Measurements from ENCODE around the gene TGFA. TPM values are rescaled to one million over a fixed set of nuclear protein-coding genes. Genes with fewer than 3 reads are reported as not detected.

TGFA gene
- total RNA-seq, 6 donors from 2014 or later = 4.2 to 19.6 (median 10.7) TPM

GRCh38 chr2:70528929-70529328 lies 24.7 kb downstream of the TGFA start:
- ATAC-seq (ENCODE audit: low FRiP score in 2 of 2) = no peak
- WGBS, 2 donors = 70 to 73% methylated on average over 3 of the region's 3 CpGs
- H3K4me1 ChIP-seq = peaks cover 10 to 27% (median 18%) of the 10 kb centered on the region in 4 donors

GRCh38 chr2:70528276-70528675 lies 25.4 kb downstream of the TGFA start:
- DNase-seq (peak in 1 of 2 donors; percentile 13), ATAC-seq (ENCODE audit: low FRiP score in 2 of 2) (no peak)
- Histone ChIP-seq H3K4me1 (peaks cover 10 to 33% (median 25%) of the 10 kb centered on the region in 4 donors), H3K27ac (no peak overlapping the region), H3K27me3 (no peaks in the 10 kb centered on the region), H3K4me3 (no peak overlapping the region), H3K9me3 (no peaks in the 10 kb centered on the region), H3K36me3 (no peaks in the 10 kb centered on the region)
- TF ChIP-seq, protein P1, sequence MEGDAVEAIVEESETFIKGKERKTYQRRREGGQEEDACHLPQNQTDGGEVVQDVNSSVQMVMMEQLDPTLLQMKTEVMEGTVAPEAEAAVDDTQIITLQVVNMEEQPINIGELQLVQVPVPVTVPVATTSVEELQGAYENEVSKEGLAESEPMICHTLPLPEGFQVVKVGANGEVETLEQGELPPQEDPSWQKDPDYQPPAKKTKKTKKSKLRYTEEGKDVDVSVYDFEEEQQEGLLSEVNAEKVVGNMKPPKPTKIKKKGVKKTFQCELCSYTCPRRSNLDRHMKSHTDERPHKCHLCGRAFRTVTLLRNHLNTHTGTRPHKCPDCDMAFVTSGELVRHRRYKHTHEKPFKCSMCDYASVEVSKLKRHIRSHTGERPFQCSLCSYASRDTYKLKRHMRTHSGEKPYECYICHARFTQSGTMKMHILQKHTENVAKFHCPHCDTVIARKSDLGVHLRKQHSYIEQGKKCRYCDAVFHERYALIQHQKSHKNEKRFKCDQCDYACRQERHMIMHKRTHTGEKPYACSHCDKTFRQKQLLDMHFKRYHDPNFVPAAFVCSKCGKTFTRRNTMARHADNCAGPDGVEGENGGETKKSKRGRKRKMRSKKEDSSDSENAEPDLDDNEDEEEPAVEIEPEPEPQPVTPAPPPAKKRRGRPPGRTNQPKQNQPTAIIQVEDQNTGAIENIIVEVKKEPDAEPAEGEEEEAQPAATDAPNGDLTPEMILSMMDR (IDR thresholded peaks at IDR 0.05) = no peak
- TF ChIP-seq EP300 (IDR thresholded peaks at IDR 0.05) (no peak), POLR2AphosphoS5 (IDR thresholded peaks at IDR 0.05) (no peak), POLR2A (IDR thresholded peaks at IDR 0.05) (no peak)
- 86 to 89% methylated on average over 7 of the region's 7 CpGs for WGBS, 2 donors

More at GRCh38 chr2:70528929-70529328, 24.7 kb downstream of the TGFA start:
- Histone ChIP-seq H3K36me3 (no peaks in the 10 kb centered on the region), H3K27ac (no peak overlapping the region), H3K9me3 (no peaks in the 10 kb centered on the region), H3K4me3 (no peak overlapping the region), H3K27me3 (no peaks in the 10 kb centered on the region)
- DNase-seq = no peak
- no peak for TF ChIP-seq EP300 (IDR thresholded peaks at IDR 0.05)
- TF ChIP-seq POLR2AphosphoS5 (IDR thresholded peaks at IDR 0.05) = no peak
- TF ChIP-seq, protein P1 (IDR thresholded peaks at IDR 0.05) = no peak
- no peak for TF ChIP-seq POLR2A (IDR thresholded peaks at IDR 0.05)

- no peaks in the 10 kb centered on the region for H3K36me3 ChIP-seq
- H3K27ac ChIP-seq = no peak overlapping the region
- TF ChIP-seq POLR2AphosphoS5 (IDR thresholded peaks at IDR 0.05) = no peak
- no peak for TF ChIP-seq POLR2A (IDR thresholded peaks at IDR 0.05)
- no peak for TF ChIP-seq EP300 (IDR thresholded peaks at IDR 0.05)
- TF ChIP-seq, protein P1 (IDR thresholded peaks at IDR 0.05) = no peak
- DNase-seq (no peak), ATAC-seq (ENCODE audit: low FRiP score in 2 of 2) (no peak)
- H3K9me3 ChIP-seq = no peaks in the 10 kb centered on the region
- no peaks in the 10 kb centered on the region for H3K27me3 ChIP-seq
- peaks cover 10 to 34% (median 25%) of the 10 kb centered on the region in 4 donors for H3K4me1 ChIP-seq
- H3K4me3 ChIP-seq = no peak overlapping the region
- 70 to 88% methylated on average over 3 to 4 of the region's 4 CpGs for WGBS, 2 donors
Measured at GRCh38 chr2:70527447-70528080, 26.1 kb downstream of the TGFA start.

DNA sequence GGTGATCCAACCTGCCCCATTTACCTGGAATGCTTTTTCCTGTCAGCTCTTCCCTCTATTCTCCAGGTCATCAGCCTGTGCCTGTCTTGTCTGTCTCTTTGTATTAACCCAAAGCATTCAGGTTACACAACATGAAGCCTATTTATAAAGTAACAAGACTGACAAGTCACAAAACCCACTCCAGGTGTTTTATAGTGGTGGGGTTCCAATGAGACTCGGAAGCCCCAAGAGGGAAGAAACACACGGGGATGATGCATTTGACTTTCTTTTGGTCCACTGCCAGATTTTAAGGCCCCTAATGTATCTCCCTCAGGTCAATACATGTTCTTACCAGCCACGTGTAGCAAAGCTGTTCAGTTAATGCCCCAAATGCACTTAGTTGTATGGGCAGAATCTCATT lies 27.5 kb downstream of the TGFA start:
- TF ChIP-seq POLR2A (IDR thresholded peaks at IDR 0.05) (no peak), POLR2AphosphoS5 (IDR thresholded peaks at IDR 0.05) (no peak), EP300 (IDR thresholded peaks at IDR 0.05) (no peak)
- TF ChIP-seq, protein P1 (IDR thresholded peaks at IDR 0.05) = no peak
- Histone ChIP-seq H3K4me1 (peaks cover 10 to 28% (median 25%) of the 10 kb centered on the region in 4 donors), H3K27ac (peak overlapping the region in 1 of 4 donors; percentile 30), H3K36me3 (no peaks in the 10 kb centered on the region), H3K4me3 (no peak overlapping the region), H3K27me3 (no peaks in the 10 kb centered on the region), H3K9me3 (no peaks in the 10 kb centered on the region)
- ATAC-seq (ENCODE audit: low FRiP score in 2 of 2) (no peak), DNase-seq (no peak)
- WGBS, 2 donors = 68 to 82% methylated on average over 3 of the region's 3 CpGs

- Histone ChIP-seq H3K4me1 (peaks cover 10 to 28% (median 25%) of the 10 kb centered on the region in 4 donors), H3K9me3 (no peaks in the 10 kb centered on the region), H3K36me3 (no peaks in the 10 kb centered on the region), H3K4me3 (no peak overlapping the region), H3K27ac (peak overlapping the region; percentile 73 to 81 (median 76)), H3K27me3 (no peaks in the 10 kb centered on the region)
- 44 to 60% methylated on average over 1 of the region's 1 CpG for WGBS, 2 donors
- TF ChIP-seq EP300 (IDR thresholded peaks at IDR 0.05) (no peak), POLR2A (IDR thresholded peaks at IDR 0.05) (no peak), POLR2AphosphoS5 (IDR thresholded peaks at IDR 0.05) (no peak)
- TF ChIP-seq, protein P1 (IDR thresholded peaks at IDR 0.05) = no peak
- DNase-seq = no peak
- peak in 1 of 2 donors; percentile 11 for ATAC-seq (ENCODE audit: low FRiP score in 2 of 2)
Measured at GRCh38 chr2:70525032-70525431, 28.6 kb downstream of the TGFA start.

Measured in upper lobe of left lung (tissue), 6 donors.